Gastrocnemius medialis (tissue), 4 donors: ENCODE results near the gene ALDH1B1.
A peak's percentile ranks its signal among the peaks of the same experiment; 100 is the strongest.

Experiments used
- POLR2A ChIP-seq, 2 donors: fragments of 450-650 bp; IDR thresholded peaks; one replicate each; pipeline ENCODE4 v1.6.1; 2017; ENCODE audit warnings: antibody characterized with exemption in 2 of 2, mild to moderate bottlenecking in 2 of 2, moderate library complexity in 2 of 2
- TF ChIP-seq, protein P1 (sequence below), 5 experiments: fragments of 450-650 bp in 3 of 5; fragments of 200-600 bp in 2 of 5; sonication (generic) in 2 of 5; IDR thresholded peaks in 4 of 5; conservative IDR thresholded peaks in 1 of 5; 1 replicate in 4 of 5; 2 replicates in 1 of 5; pipeline ENCODE4 v1.5.1; 2016 to 2019; ENCODE audit warnings: antibody characterized with exemption in 5 of 5, mild to moderate bottlenecking in 3 of 5, moderate library complexity in 3 of 5

DNA sequence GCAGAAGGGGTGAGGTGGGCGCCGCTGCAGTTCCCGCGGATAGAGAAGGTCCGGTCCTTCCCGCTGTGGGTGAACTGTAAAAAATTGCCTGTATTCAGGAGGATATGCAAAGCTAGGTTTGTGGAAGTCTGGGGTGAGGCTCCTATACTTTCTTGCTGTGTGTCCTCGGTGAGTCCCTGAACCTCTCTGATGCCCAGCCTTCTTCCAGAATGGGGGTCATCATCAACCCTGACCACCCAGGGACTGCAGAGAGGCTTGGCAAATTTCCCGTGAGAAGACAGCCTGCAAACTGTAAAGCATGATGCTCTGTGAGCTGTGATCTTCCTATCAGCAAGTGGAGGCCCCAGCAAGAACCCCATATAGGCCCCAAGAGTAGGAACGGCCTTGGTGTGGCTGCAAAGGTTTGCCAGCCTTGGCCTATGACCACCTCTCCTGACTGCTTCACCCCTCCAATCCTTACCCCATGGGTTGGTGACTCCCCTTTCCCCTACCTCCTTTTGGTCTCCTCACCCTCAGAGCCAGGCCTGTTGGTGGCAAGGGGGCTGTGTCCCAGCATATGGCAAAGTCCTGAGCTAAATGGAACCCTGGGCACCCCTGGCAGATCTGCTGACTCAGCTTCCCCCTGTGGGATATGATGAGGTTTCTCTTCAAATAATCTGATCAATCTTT is 760 bp downstream of the ALDH1B1 start:
- TF ChIP-seq POLR2A (IDR thresholded peaks at IDR 0.05) = no peak
- TF ChIP-seq, protein P1, sequence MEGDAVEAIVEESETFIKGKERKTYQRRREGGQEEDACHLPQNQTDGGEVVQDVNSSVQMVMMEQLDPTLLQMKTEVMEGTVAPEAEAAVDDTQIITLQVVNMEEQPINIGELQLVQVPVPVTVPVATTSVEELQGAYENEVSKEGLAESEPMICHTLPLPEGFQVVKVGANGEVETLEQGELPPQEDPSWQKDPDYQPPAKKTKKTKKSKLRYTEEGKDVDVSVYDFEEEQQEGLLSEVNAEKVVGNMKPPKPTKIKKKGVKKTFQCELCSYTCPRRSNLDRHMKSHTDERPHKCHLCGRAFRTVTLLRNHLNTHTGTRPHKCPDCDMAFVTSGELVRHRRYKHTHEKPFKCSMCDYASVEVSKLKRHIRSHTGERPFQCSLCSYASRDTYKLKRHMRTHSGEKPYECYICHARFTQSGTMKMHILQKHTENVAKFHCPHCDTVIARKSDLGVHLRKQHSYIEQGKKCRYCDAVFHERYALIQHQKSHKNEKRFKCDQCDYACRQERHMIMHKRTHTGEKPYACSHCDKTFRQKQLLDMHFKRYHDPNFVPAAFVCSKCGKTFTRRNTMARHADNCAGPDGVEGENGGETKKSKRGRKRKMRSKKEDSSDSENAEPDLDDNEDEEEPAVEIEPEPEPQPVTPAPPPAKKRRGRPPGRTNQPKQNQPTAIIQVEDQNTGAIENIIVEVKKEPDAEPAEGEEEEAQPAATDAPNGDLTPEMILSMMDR (IDR thresholded peaks at IDR 0.05 in 4 of 5, conservative IDR thresholded peaks at IDR 0.05 in 1 of 5) = peak in 1 of 5 experiments; percentile 0
